Colonic mucosa (tissue), 4 donors: ENCODE results near the gene UBTD1. TPM values are rescaled to one million over a fixed set of nuclear protein-coding genes. Genes with fewer than 3 reads are reported as not detected.

Experiments used
- DNase-seq: peaks from one replicate; pipeline ENCODE4 v3.0.0-alpha.2; 2020
- H3K27ac ChIP-seq: fragments of 200-600 bp; one replicate; pipeline ENCODE4 v1.8.0; 2021
- H3K27me3 ChIP-seq: fragments of 200-600 bp; one replicate; pipeline ENCODE4 v1.8.0; 2021
- H3K36me3 ChIP-seq: fragments of 200-600 bp; one replicate; pipeline ENCODE4 v1.8.0; 2021
- H3K4me1 ChIP-seq: fragments of 200-600 bp; one replicate; pipeline ENCODE4 v1.8.0; 2021; ENCODE audit warnings: mild to moderate bottlenecking
- H3K4me3 ChIP-seq: fragments of 200-600 bp; one replicate; pipeline ENCODE4 v1.8.0; 2021
- H3K9ac ChIP-seq, 2 donors: one replicate each; pipeline ENCODE4 v1.7.0; 2013; ENCODE audit warnings: control low read depth in 2 of 2, low read depth in 2 of 2, low read length in 2 of 2
- H3K9me3 ChIP-seq: fragments of 200-600 bp; one replicate; pipeline ENCODE4 v1.8.0; 2021
- intact Hi-C: fragments of 100-400 bp; cut with DNase I; formaldehyde crosslinking; loops from one replicate; pipeline ENCODE4 v1.14.1; 2022
- total RNA-seq, 2 donors: library from RNA; stranded (reverse); fragmentation: NEBNext Ultra II Directional in 1 of 2; extraction: Animal tissue kit (Norgen Biotek cat#: 25700) in 1 of 2; gene quantifications; one replicate each; pipeline ENCODE4 v1.2.1, GENCODE V29; 2021
- TF ChIP-seq, protein P1 (sequence below): fragments of 200-600 bp; IDR thresholded peaks from one replicate; pipeline ENCODE4 v1.8.0; 2022; ENCODE audit warnings: antibody characterized with exemption, mild to moderate bottlenecking
- donor health status: healthy.
- donor health status: DM: no; HTN: no; CAD: no.
- donor health status: DM: no; HTN: no; CAD: no.

UBTD1 gene
- total RNA-seq, 2 donors from 2014 or later: 1.8 to 3.2 TPM

DNA sequence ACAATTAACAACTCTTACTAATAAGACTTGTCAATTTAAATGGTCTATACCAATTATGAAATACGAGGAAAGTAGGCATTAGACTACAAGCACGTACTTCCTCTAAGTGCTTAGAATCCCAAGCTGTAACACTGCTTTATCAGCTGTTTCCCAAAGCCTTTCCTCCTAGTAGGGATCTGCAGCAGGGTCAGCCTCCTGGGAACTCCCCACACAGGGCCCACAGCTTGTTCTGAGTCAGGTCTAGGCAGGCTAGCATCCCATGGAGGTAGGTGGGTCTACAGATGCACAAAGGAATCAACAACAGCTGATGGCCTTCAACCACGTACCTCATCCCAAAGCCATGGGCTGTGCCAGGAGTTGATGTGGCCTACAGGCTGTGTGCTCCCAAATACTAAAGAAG, 15.2 kb upstream of the UBTD1 start:
- Histone ChIP-seq H3K27ac (no peak overlapping the region), H3K9me3 (no peaks in the 10 kb centered on the region), H3K4me3 (no peak overlapping the region), H3K36me3 (no peaks in the 10 kb centered on the region), H3K27me3 (no peaks in the 10 kb centered on the region), H3K4me1 (no peaks in the 10 kb centered on the region), H3K9ac (no peak overlapping the region)
- DNase-seq: no peak
- intact Hi-C loops: no loop called here
- TF ChIP-seq, protein P1, sequence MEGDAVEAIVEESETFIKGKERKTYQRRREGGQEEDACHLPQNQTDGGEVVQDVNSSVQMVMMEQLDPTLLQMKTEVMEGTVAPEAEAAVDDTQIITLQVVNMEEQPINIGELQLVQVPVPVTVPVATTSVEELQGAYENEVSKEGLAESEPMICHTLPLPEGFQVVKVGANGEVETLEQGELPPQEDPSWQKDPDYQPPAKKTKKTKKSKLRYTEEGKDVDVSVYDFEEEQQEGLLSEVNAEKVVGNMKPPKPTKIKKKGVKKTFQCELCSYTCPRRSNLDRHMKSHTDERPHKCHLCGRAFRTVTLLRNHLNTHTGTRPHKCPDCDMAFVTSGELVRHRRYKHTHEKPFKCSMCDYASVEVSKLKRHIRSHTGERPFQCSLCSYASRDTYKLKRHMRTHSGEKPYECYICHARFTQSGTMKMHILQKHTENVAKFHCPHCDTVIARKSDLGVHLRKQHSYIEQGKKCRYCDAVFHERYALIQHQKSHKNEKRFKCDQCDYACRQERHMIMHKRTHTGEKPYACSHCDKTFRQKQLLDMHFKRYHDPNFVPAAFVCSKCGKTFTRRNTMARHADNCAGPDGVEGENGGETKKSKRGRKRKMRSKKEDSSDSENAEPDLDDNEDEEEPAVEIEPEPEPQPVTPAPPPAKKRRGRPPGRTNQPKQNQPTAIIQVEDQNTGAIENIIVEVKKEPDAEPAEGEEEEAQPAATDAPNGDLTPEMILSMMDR: no peak

DNA sequence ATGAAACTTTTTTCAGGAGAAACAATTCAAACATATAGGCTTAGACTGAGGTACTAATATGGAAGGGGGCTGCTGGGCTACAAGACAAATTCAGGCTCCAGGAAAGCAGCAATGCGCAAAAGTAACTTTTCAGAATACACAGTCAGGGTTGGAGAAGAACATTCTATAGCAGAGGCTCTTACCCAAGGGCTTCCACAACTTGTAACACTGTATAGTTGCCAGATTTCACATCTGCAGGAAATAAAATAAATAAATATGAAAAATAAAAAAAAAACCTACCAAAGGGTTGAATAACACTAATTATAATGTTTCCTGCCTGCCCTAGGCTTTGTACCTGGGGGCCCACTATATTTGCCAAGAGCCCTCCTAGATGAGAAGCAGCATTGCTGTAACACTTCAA, 14.8 kb upstream of the UBTD1 start:
- no peaks in the 10 kb centered on the region for H3K36me3 ChIP-seq
- H3K9me3 ChIP-seq: no peaks in the 10 kb centered on the region
- H3K9ac ChIP-seq: no peak overlapping the region
- no peaks in the 10 kb centered on the region for H3K27me3 ChIP-seq
- H3K4me3 ChIP-seq: no peak overlapping the region
- intact Hi-C loops: no loop called here
- no peaks in the 10 kb centered on the region for H3K4me1 ChIP-seq
- DNase-seq: no peak
- H3K27ac ChIP-seq: no peak overlapping the region
- TF ChIP-seq, protein P1: no peak

DNA sequence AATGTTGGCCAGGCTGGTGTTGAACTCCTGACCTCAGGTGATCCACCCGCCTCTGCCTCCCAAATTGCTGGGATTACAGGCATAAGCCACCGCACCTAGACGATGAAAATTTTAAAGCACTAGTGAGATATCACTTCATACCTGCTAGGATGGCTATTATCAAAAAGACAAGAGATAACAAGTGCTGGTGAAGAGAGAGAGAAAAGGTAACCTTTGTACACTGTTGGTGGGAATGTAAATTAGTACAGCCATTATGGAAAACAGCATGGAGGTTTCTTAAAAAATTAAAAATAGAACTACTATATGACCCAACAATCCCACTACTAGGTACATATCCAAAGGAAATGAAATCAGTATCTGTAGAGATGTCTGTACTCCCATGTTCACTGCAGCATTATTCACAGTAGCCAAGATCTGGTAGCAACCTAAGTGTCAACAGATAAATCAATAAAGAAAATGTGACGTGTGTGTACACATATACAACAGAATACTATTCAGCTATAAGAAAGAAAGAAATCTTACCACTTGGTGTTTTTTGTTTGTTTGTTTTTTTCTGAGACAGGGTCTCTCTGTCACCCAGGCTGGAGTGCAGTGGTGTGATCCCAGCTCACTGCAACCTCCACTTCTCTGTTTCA, 13.0 kb upstream of the UBTD1 start:
- Histone ChIP-seq H3K36me3 (no peaks in the 10 kb centered on the region), H3K9ac (no peak overlapping the region), H3K27ac (no peak overlapping the region), H3K4me1 (no peaks in the 10 kb centered on the region), H3K9me3 (no peaks in the 10 kb centered on the region), H3K27me3 (no peaks in the 10 kb centered on the region), H3K4me3 (no peak overlapping the region)
- DNase-seq: no peak
- TF ChIP-seq, protein P1: no peak
- intact Hi-C loops: no loop called here

DNA sequence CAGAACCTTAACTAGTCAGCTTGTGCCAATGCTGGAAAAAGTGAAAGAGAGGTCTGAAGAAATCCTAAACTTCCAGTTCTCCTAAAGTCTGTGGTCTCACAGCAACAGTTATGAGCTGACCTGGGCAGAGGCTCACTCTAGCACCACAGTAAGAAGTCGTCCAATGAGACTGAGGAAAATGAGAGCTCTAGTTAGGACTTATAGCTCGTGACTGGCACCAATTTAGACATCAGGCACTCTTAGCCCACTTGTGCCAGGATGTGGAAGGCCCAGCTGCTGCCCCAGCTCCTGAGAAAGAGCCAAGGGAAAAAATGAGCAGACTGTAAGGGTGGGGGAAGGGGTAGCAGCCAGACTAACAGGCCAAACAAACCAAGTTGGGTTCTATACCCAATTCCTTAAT, 8.1 kb upstream of the UBTD1 start:
- TF ChIP-seq, protein P1: no peak
- Histone ChIP-seq H3K4me3 (no peak overlapping the region), H3K36me3 (no peaks in the 10 kb centered on the region), H3K4me1 (no peaks in the 10 kb centered on the region), H3K27me3 (no peaks in the 10 kb centered on the region), H3K9me3 (no peaks in the 10 kb centered on the region), H3K9ac (no peak overlapping the region), H3K27ac (no peak overlapping the region)
- no peak for DNase-seq
- intact Hi-C loops: no loop called here

DNA sequence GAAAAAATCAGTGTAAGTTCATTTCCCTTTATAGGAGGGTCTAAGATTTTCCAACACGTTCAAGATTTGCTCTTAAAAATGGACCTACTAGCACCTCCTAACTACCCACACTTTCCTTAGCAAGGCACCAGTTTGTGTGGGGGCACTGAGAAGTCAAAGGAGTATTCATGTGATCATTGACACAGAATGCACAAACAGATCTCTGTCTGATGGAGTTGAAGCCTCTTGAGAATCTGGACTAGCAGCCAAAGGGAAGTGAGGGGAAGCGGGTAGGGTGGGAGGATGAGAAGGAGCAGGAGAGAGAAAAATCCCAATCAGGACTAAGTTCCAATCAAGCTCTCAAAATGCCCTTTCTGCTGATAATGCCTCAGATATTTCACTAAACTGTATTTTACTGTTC, 4.6 kb upstream of the UBTD1 start:
- Histone ChIP-seq H3K27me3 (no peaks in the 10 kb centered on the region), H3K36me3 (no peaks in the 10 kb centered on the region), H3K4me3 (no peak overlapping the region), H3K9me3 (no peaks in the 10 kb centered on the region), H3K9ac (no peak overlapping the region), H3K27ac (no peak overlapping the region), H3K4me1 (peaks cover 5% of the 10 kb centered on the region)
- intact Hi-C loops: no loop called here
- TF ChIP-seq, protein P1: no peak
- DNase-seq: no peak
